AG10803 (cell line): ENCODE results near the gene DENND1A.

Experiments used
- DNase-seq: peaks from one replicate; pipeline ENCODE4 v3.0.0; 2010; ENCODE audit warnings: low read depth
- H3K4me3 ChIP-seq: 2 replicates; pipeline ENCODE4 v1.5.1; 2011; ENCODE audit warnings: mild to moderate bottlenecking, low read length, control low read depth
- CTCF ChIP-seq: conservative IDR thresholded peaks from 2 replicates; pipeline ENCODE4 v1.5.1; 2011; ENCODE audit warnings: mild to moderate bottlenecking, low read length, control low read depth, inconsistent platforms

DENND1A gene

GRCh38 chr9:123660691-123661466, 269.0 kb downstream of the DENND1A start:
- no peak for DNase-seq
- TF ChIP-seq CTCF = no peak
- H3K4me3 ChIP-seq = no peak overlapping the region

GRCh38 chr9:123659358-123659757, 270.6 kb downstream of the DENND1A start:
- DNase-seq = no peak
- no peak for TF ChIP-seq CTCF
- H3K4me3 ChIP-seq = no peak overlapping the region

- DNase-seq = no peak
- no peak overlapping the region for H3K4me3 ChIP-seq
- no peak for TF ChIP-seq CTCF
Observed at GRCh38 chr9:123658792-123659191, 271.1 kb downstream of the DENND1A start.

GRCh38 chr9:123657941-123658340, 272.0 kb downstream of the DENND1A start:
- no peak for TF ChIP-seq CTCF
- H3K4me3 ChIP-seq = no peak overlapping the region
- no peak for DNase-seq

- no peak for DNase-seq
- H3K4me3 ChIP-seq = no peak overlapping the region
- no peak for TF ChIP-seq CTCF
Observed at GRCh38 chr9:123657099-123657498, 272.8 kb downstream of the DENND1A start.

GRCh38 chr9:123656565-123656964, 273.4 kb downstream of the DENND1A start:
- TF ChIP-seq CTCF = no peak
- peak; percentile 36 for DNase-seq
- H3K4me3 ChIP-seq = no peak overlapping the region

GRCh38 chr9:123655681-123656423, 274.1 kb downstream of the DENND1A start:
- TF ChIP-seq CTCF = no peak
- DNase-seq = no peak
- no peak overlapping the region for H3K4me3 ChIP-seq
